HEK293 (cell line): ENCODE results near the gene TGDS.

Experiments used
- AEBP2 ChIP-seq: fragments of 450-650 bp; formaldehyde crosslinking; IDR thresholded peaks from 2 replicates; pipeline ENCODE4 v1.5.1; 2016; ENCODE audit warnings: missing biosample characterization, missing genetic modification characterization, borderline replicate concordance
- EGR2 ChIP-seq: fragments of 450-650 bp; formaldehyde crosslinking; IDR thresholded peaks from 2 replicates; pipeline ENCODE4 v1.5.1; 2016; ENCODE audit warnings: low read depth, missing biosample characterization, missing genetic modification characterization
- GLIS1 ChIP-seq: fragments of 450-650 bp; formaldehyde crosslinking; IDR thresholded peaks from 2 replicates; pipeline ENCODE4 v1.5.1; 2016; ENCODE audit warnings: missing biosample characterization, missing genetic modification characterization
- HOXC10 ChIP-seq: sonication (generic); formaldehyde crosslinking; IDR thresholded peaks from 2 replicates; pipeline ENCODE4 v1.8.1; 2023; ENCODE audit warnings: mild to moderate bottlenecking, missing genetic modification reagents
- HOXD13 ChIP-seq: sonication (generic); formaldehyde crosslinking; IDR thresholded peaks from 2 replicates; pipeline ENCODE4 v1.8.0; 2022; ENCODE audit warnings: missing genetic modification reagents, borderline replicate concordance
- PRDM6 ChIP-seq: fragments of 450-650 bp; formaldehyde crosslinking; IDR thresholded peaks from 2 replicates; pipeline ENCODE4 v1.5.1; 2017; ENCODE audit warnings: missing biosample characterization, missing genetic modification characterization
- ZBTB11 ChIP-seq: fragments of 450-650 bp; formaldehyde crosslinking; conservative IDR thresholded peaks from 2 replicates; pipeline ENCODE4 v1.5.1; 2016; ENCODE audit warnings: low read depth, missing biosample characterization, missing genetic modification characterization
- ZBTB20 ChIP-seq: fragments of 450-650 bp; formaldehyde crosslinking; IDR thresholded peaks from 2 replicates; pipeline ENCODE4 v1.5.1; 2016; ENCODE audit warnings: missing biosample characterization, missing genetic modification characterization
- ZBTB8A ChIP-seq: fragments of 450-650 bp; formaldehyde crosslinking; IDR thresholded peaks from 2 replicates; pipeline ENCODE4 v1.5.1; 2016; ENCODE audit warnings: missing biosample characterization, missing genetic modification characterization
- ZFP37 ChIP-seq: fragments of 450-650 bp; formaldehyde crosslinking; IDR thresholded peaks from 2 replicates; pipeline ENCODE4 v1.5.1; 2016; ENCODE audit warnings: missing biosample characterization, missing genetic modification characterization
- ZFP69B ChIP-seq: fragments of 450-650 bp; formaldehyde crosslinking; IDR thresholded peaks from 2 replicates; pipeline ENCODE4 v1.5.1; 2016; ENCODE audit warnings: missing biosample characterization, missing genetic modification characterization
- ZNF169 ChIP-seq: fragments of 450-650 bp; formaldehyde crosslinking; IDR thresholded peaks from 2 replicates; pipeline ENCODE4 v1.5.1; 2016; ENCODE audit warnings: missing biosample characterization, missing genetic modification characterization
- ZNF214 ChIP-seq: fragments of 450-650 bp; formaldehyde crosslinking; IDR thresholded peaks from 2 replicates; pipeline ENCODE4 v1.5.1; 2017; ENCODE audit warnings: missing biosample characterization, mild to moderate bottlenecking, missing genetic modification characterization, borderline replicate concordance
- ZNF223 ChIP-seq: fragments of 450-650 bp; formaldehyde crosslinking; IDR thresholded peaks from 2 replicates; pipeline ENCODE4 v1.5.1; 2016; ENCODE audit warnings: missing biosample characterization, missing genetic modification characterization
- ZNF24 ChIP-seq: fragments of 450-650 bp; formaldehyde crosslinking; IDR thresholded peaks from 2 replicates; pipeline ENCODE4 v1.5.1; 2016; ENCODE audit warnings: missing biosample characterization, missing genetic modification characterization
- ZNF311 ChIP-seq: fragments of 450-650 bp; formaldehyde crosslinking; IDR thresholded peaks from 2 replicates; pipeline ENCODE4 v1.5.1; 2017; ENCODE audit warnings: missing biosample characterization, missing genetic modification characterization, borderline replicate concordance
- ZNF335 ChIP-seq: fragments of 450-650 bp; formaldehyde crosslinking; conservative IDR thresholded peaks from 2 replicates; pipeline ENCODE4 v1.5.1; 2016; ENCODE audit warnings: missing biosample characterization, missing genetic modification characterization
- ZNF366 ChIP-seq: fragments of 450-650 bp; formaldehyde crosslinking; conservative IDR thresholded peaks from 2 replicates; pipeline ENCODE4 v1.5.1; 2016; ENCODE audit warnings: missing biosample characterization, missing genetic modification characterization
- ZNF48 ChIP-seq: fragments of 450-650 bp; formaldehyde crosslinking; IDR thresholded peaks from 2 replicates; pipeline ENCODE4 v1.5.1; 2016; ENCODE audit warnings: missing biosample characterization, missing genetic modification characterization
- ZNF530 ChIP-seq: fragments of 450-650 bp; formaldehyde crosslinking; IDR thresholded peaks from 2 replicates; pipeline ENCODE4 v1.5.1; 2016; ENCODE audit warnings: low read depth, missing biosample characterization, missing genetic modification characterization
- ZNF561 ChIP-seq: fragments of 450-650 bp; IDR thresholded peaks from 2 replicates; pipeline ENCODE4 v1.5.1; 2018; ENCODE audit warnings: missing biosample characterization, missing genetic modification characterization, borderline replicate concordance
- ZNF624 ChIP-seq: fragments of 450-650 bp; formaldehyde crosslinking; IDR thresholded peaks from 2 replicates; pipeline ENCODE4 v1.5.1; 2017; ENCODE audit warnings: missing biosample characterization, missing genetic modification characterization
- ZNF629 ChIP-seq: fragments of 450-650 bp; formaldehyde crosslinking; IDR thresholded peaks from 2 replicates; pipeline ENCODE4 v1.5.1; 2017; ENCODE audit warnings: missing biosample characterization, missing genetic modification characterization
- ZNF785 ChIP-seq: fragments of 450-650 bp; formaldehyde crosslinking; IDR thresholded peaks from 2 replicates; pipeline ENCODE4 v1.5.1; 2016; ENCODE audit warnings: missing biosample characterization, missing genetic modification characterization
- ZNF837 ChIP-seq: fragments of 450-650 bp; formaldehyde crosslinking; IDR thresholded peaks from 2 replicates; pipeline ENCODE4 v1.5.1; 2016; ENCODE audit warnings: missing biosample characterization, missing genetic modification characterization
- TF ChIP-seq, protein P1 (sequence below): fragments of 450-650 bp; formaldehyde crosslinking; IDR thresholded peaks from 2 replicates; pipeline ENCODE4 v1.5.1; 2016; ENCODE audit warnings: missing biosample characterization, missing genetic modification characterization
- TF ChIP-seq, protein P2 (sequence below): IDR thresholded peaks from 2 replicates; pipeline ENCODE4 v1.6.1; 2011; ENCODE audit warnings: mild to moderate bottlenecking, low read depth, low read length, borderline replicate concordance

Gene TGDS

GRCh38 chr13:94549232-94550061 is 46.5 kb downstream of the TGDS start (continued):
- TF ChIP-seq ZBTB20 (peak; percentile 98), GLIS1 (tag by site-specific recombination) (peak; percentile 88), ZNF837 (tag by site-specific recombination) (no peak), ZNF629 (tag by site-specific recombination) (peak; percentile 78), ZNF223 (tag by site-specific recombination) (no peak), ZFP69B (tag by site-specific recombination) (peak; percentile 22; the same call in 1 of the 2 replicates), ZNF366 (tag by site-specific recombination) (peak; percentile 98), PRDM6 (tag by site-specific recombination) (peak; percentile 41; the same call in 1 of the 2 replicates), ZFP37 (tag by site-specific recombination) (peak; percentile 70), ZBTB8A (tag by site-specific recombination) (peak; percentile 79), ZNF530 (tag by site-specific recombination) (no peak), ZNF561 (tag by site-specific recombination) (peak; percentile 85), HOXC10 (CRISPR knock-in tag) (peak; percentile 75; the same call in 1 of the 2 replicates), ZNF214 (tag by site-specific recombination) (no peak), EGR2 (no peak), ZNF48 (no peak), ZNF624 (tag by site-specific recombination) (no peak), ZNF311 (tag by site-specific recombination) (no peak), ZNF335 (tag by site-specific recombination) (no peak; the same call in 1 of the 2 replicates), ZNF785 (tag by site-specific recombination) (no peak), HOXD13 (CRISPR knock-in tag) (no peak), ZNF24 (peak; percentile 98), ZNF169 (tag by site-specific recombination) (no peak), ZBTB11 (tag by site-specific recombination) (0 out of 2 replicates have a peak, but pooled peaks have one; percentile 30), AEBP2 (tag by site-specific recombination) (no peak; the same call in 1 of the 2 replicates)
- TF ChIP-seq, protein P1, sequence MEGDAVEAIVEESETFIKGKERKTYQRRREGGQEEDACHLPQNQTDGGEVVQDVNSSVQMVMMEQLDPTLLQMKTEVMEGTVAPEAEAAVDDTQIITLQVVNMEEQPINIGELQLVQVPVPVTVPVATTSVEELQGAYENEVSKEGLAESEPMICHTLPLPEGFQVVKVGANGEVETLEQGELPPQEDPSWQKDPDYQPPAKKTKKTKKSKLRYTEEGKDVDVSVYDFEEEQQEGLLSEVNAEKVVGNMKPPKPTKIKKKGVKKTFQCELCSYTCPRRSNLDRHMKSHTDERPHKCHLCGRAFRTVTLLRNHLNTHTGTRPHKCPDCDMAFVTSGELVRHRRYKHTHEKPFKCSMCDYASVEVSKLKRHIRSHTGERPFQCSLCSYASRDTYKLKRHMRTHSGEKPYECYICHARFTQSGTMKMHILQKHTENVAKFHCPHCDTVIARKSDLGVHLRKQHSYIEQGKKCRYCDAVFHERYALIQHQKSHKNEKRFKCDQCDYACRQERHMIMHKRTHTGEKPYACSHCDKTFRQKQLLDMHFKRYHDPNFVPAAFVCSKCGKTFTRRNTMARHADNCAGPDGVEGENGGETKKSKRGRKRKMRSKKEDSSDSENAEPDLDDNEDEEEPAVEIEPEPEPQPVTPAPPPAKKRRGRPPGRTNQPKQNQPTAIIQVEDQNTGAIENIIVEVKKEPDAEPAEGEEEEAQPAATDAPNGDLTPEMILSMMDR (tag by site-specific recombination) = peak; percentile 23; the same call in 1 of the 2 replicates
- TF ChIP-seq, protein P2, sequence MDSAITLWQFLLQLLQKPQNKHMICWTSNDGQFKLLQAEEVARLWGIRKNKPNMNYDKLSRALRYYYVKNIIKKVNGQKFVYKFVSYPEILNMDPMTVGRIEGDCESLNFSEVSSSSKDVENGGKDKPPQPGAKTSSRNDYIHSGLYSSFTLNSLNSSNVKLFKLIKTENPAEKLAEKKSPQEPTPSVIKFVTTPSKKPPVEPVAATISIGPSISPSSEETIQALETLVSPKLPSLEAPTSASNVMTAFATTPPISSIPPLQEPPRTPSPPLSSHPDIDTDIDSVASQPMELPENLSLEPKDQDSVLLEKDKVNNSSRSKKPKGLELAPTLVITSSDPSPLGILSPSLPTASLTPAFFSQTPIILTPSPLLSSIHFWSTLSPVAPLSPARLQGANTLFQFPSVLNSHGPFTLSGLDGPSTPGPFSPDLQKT = no peak
